HepG2 (cell line): ENCODE measurements around the gene BBS5. TPM values are rescaled to one million over a fixed set of nuclear protein-coding genes. Genes with fewer than 3 reads are reported as not detected.

Experiments
- CENPBD1 ChIP-seq: sonication (generic); formaldehyde crosslinking; IDR thresholded peaks from 2 replicates; pipeline ENCODE4 v1.8.0; 2022; ENCODE audit warnings: missing genetic modification reagents, low read depth, mild to moderate bottlenecking, borderline replicate concordance
- CENPT ChIP-seq: sonication (generic); formaldehyde crosslinking; IDR thresholded peaks from 2 replicates; pipeline ENCODE4 v1.8.0; 2022; ENCODE audit warnings: low read depth, mild to moderate bottlenecking, moderate library complexity, missing genetic modification reagents
- CHD4 ChIP-seq: fragments of 200-600 bp; sonication (generic); IDR thresholded peaks from 2 replicates; pipeline ENCODE4 v1.7.0; 2017; ENCODE audit warnings: mild to moderate bottlenecking, low read length, borderline replicate concordance
- FOXO1 ChIP-seq: sonication (generic); formaldehyde crosslinking; IDR thresholded peaks from 2 replicates; pipeline ENCODE4 v1.4.0; 2020; ENCODE audit warnings: missing genetic modification reagents
- HIVEP1 ChIP-seq: sonication (generic); formaldehyde crosslinking; IDR thresholded peaks from 2 replicates; pipeline ENCODE4 v1.4.0; 2020; ENCODE audit warnings: mild to moderate bottlenecking, missing genetic modification reagents
- HOMEZ ChIP-seq: IDR thresholded peaks from 2 replicates; pipeline ENCODE4 v1.6.1; 2016; ENCODE audit warnings: low read depth
- KDM3A ChIP-seq: IDR thresholded peaks from 2 replicates; pipeline ENCODE4 v1.6.1; 2018; ENCODE audit warnings: low read depth, missing compliant biosample characterization
- MXD3 ChIP-seq: IDR thresholded peaks from 2 replicates; pipeline ENCODE4 v1.6.1; 2016; ENCODE audit warnings: mild to moderate bottlenecking, missing biosample characterization, missing genetic modification reagents
- POLR2A ChIP-seq, 2 experiments: IDR thresholded peaks; 2 replicates each; pipeline ENCODE4 v1.6.1; 2011; ENCODE audit warnings: low read depth in 2 of 2, low read length in 2 of 2, mild to moderate bottlenecking in 1 of 2, moderate library complexity in 1 of 2; ENCODE audit not compliant: insufficient read depth in 1 of 2
- PPARG ChIP-seq: conservative IDR thresholded peaks from 2 replicates; pipeline ENCODE4 v1.6.1; 2016; ENCODE audit warnings: missing biosample characterization, missing genetic modification reagents
- SAP130 ChIP-seq: IDR thresholded peaks from 2 replicates; pipeline ENCODE4 v1.6.1; 2016; ENCODE audit warnings: low read depth
- SCMH1 ChIP-seq: sonication (generic); formaldehyde crosslinking; IDR thresholded peaks from 2 replicates; pipeline ENCODE4 v1.9.0; 2021; ENCODE audit warnings: missing genetic modification reagents, mild to moderate bottlenecking, borderline replicate concordance
- SMAD3 ChIP-seq: sonication (generic); formaldehyde crosslinking; IDR thresholded peaks from 2 replicates; pipeline ENCODE4 v1.4.0; 2020; ENCODE audit warnings: missing genetic modification reagents
- XRCC5 ChIP-seq: fragments of 200-400 bp; formaldehyde crosslinking; optimal IDR thresholded peaks from 2 replicates; pipeline ENCODE3; 2017; ENCODE audit warnings: mild to moderate bottlenecking, low read length
- ZNF253 ChIP-seq: sonication (generic); formaldehyde crosslinking; IDR thresholded peaks from 2 replicates; pipeline ENCODE4 v1.8.0; 2022; ENCODE audit warnings: mild to moderate bottlenecking, missing genetic modification reagents, borderline replicate concordance
- ZNF282 ChIP-seq: fragments of 450-650 bp; IDR thresholded peaks from 2 replicates; pipeline ENCODE4 v1.6.1; 2018; ENCODE audit not compliant: partially characterized antibody
- ZNF367 ChIP-seq: sonication (generic); formaldehyde crosslinking; IDR thresholded peaks from 2 replicates; pipeline ENCODE4 v1.4.0; 2020; ENCODE audit warnings: missing genetic modification reagents, borderline replicate concordance
- ZNF513 ChIP-seq: sonication (generic); formaldehyde crosslinking; conservative IDR thresholded peaks from 2 replicates; pipeline ENCODE4 v1.5.0; 2020; ENCODE audit warnings: missing genetic modification reagents
- ZNF614 ChIP-seq: IDR thresholded peaks from 2 replicates; pipeline ENCODE4 v1.6.1; 2018; ENCODE audit warnings: missing biosample characterization, missing genetic modification reagents, inconsistent platforms, borderline replicate concordance
- ZNF615 ChIP-seq: sonication (generic); formaldehyde crosslinking; IDR thresholded peaks from 2 replicates; pipeline ENCODE4 v1.5.0; 2020; ENCODE audit warnings: mild to moderate bottlenecking, missing genetic modification reagents, borderline replicate concordance
- ZNF674 ChIP-seq: sonication (generic); formaldehyde crosslinking; IDR thresholded peaks from 2 replicates; pipeline ENCODE4 v1.5.0; 2020; ENCODE audit warnings: low read depth, mild to moderate bottlenecking, missing genetic modification reagents
- ZNF710 ChIP-seq: sonication (generic); formaldehyde crosslinking; IDR thresholded peaks from 2 replicates; pipeline ENCODE4 v1.5.0; 2020; ENCODE audit warnings: mild to moderate bottlenecking, missing genetic modification reagents, borderline replicate concordance
- ZNF792 ChIP-seq: IDR thresholded peaks from 2 replicates; pipeline ENCODE4 v1.6.1; 2016
- ZSCAN9 ChIP-seq: IDR thresholded peaks from 2 replicates; pipeline ENCODE4 v1.6.1; 2016; ENCODE audit warnings: borderline replicate concordance
- ZZZ3 ChIP-seq: sonication (generic); formaldehyde crosslinking; IDR thresholded peaks from 2 replicates; pipeline ENCODE4 v1.4.0; 2020; ENCODE audit warnings: missing genetic modification reagents, mild to moderate bottlenecking, borderline replicate concordance
- polyA plus RNA-seq, 8 experiments: library from polyadenylated mRNA; depleted of rRNA in 3 of 8; stranded (reverse) in 7 of 8; unstranded in 1 of 8; fragments of >200 nt; fragmentation: Illumina TruSeq in 4 of 8; extraction: Trizol in 4 of 8; gene quantifications; 2 replicates each; pipeline versions ENCODE4 v1.2.1 to v1.2.3, GENCODE V29; 2011 to 2016; ENCODE audit warnings: low read depth in 4 of 8, missing spikeins in 1 of 8, mixed read lengths in 1 of 8; ENCODE audit not compliant: insufficient read depth in 1 of 8
- total RNA-seq, 5 experiments: library from RNA; depleted of rRNA; stranded (reverse); fragments of >200 nt; fragmentation: Illumina TruSeq; extraction: Trizol; gene quantifications; 2 replicates each; pipeline ENCODE4 v1.2.3, GENCODE V29; 2016; ENCODE audit warnings: low read depth in 1 of 5

Gene BBS5
- total and polyA plus RNA-seq, 2 of the 13 experiments (the other 11 are each of a cell fraction or from before 2014, with no cell fraction given) = 1.8 to 4.5 TPM

- TF ChIP-seq SCMH1 (no peak), ZNF253 (CRISPR knock-in tag) (peak; percentile 51; the same call in 1 of the 2 replicates), PPARG (CRISPR knock-in tag) (peak; percentile 73), CENPBD1 (CRISPR knock-in tag) (no peak; the same call in 1 of the 2 replicates), HOMEZ (CRISPR knock-in tag) (peak; percentile 73), ZNF367 (no peak), ZNF614 (CRISPR knock-in tag) (peak; percentile 86; the same call in 1 of the 2 replicates), ZNF792 (CRISPR knock-in tag) (peak; percentile 86; the same call in 1 of the 2 replicates), ZNF710 (CRISPR knock-in tag) (peak; percentile 73; the same call in 1 of the 2 replicates), XRCC5 (peak; percentile 93), POLR2A (IDR thresholded peaks at IDR 0.05; ENCODE audit: insufficient read depth in 1 of 2, low read depth in 2 of 2, low read length in 2 of 2) (peak; percentile 39 to 55), ZZZ3 (CRISPR knock-in tag) (peak; percentile 87; the same call in 1 of the 2 replicates), SMAD3 (CRISPR knock-in tag) (peak; percentile 88), CHD4 (0 out of 2 replicates have a peak, but pooled peaks have one; percentile 60), FOXO1 (CRISPR knock-in tag) (no peak), HIVEP1 (peak; percentile 77), CENPT (CRISPR knock-in tag) (peak; percentile 79; the same call in 1 of the 2 replicates), ZNF615 (CRISPR knock-in tag) (0 out of 2 replicates have a peak, but pooled peaks have one; percentile 29), ZNF513 (no peak), SAP130 (CRISPR knock-in tag) (peak; percentile 94), MXD3 (CRISPR knock-in tag) (peak; percentile 93), ZSCAN9 (CRISPR knock-in tag) (peak; percentile 91), ZNF674 (peak; percentile 72; the same call in 1 of the 2 replicates), ZNF282 (no peak), KDM3A (peak; percentile 90; the same call in 1 of the 2 replicates)
These were observed at the start of gene BBS5 (continued) for GRCh38 chr2:169479257-169480078.
